ENCODE measurements around the gene SULT1A1.

The SULT1A1 gene

GRCh38 chr16:28589930-28590329 is 19.9 kb downstream of the SULT1A1 start:
- H3K4me3 Mint-ChIP-seq: no peak overlapping the region
- H3K9me3 Mint-ChIP-seq: no peaks in the 10 kb centered on the region
- peaks cover 27% of the 10 kb centered on the region for H3K36me3 Mint-ChIP-seq
- no peak overlapping the region for H3K27ac Mint-ChIP-seq
- ATAC-seq (ENCODE audit: low read depth): no peak
- no peaks in the 10 kb centered on the region for H3K27me3 Mint-ChIP-seq
- no peaks in the 10 kb centered on the region for H3K4me1 Mint-ChIP-seq
- no peak for DNase-seq (ENCODE audit: low spot score in 2 of 2)

GRCh38 chr16:28589069-28589468 is 20.8 kb downstream of the SULT1A1 start:
- no peaks in the 10 kb centered on the region for H3K9me3 Mint-ChIP-seq
- no peak overlapping the region for H3K27ac Mint-ChIP-seq
- no peak for DNase-seq (ENCODE audit: low spot score in 2 of 2)
- ATAC-seq (ENCODE audit: low read depth): no peak
- no peaks in the 10 kb centered on the region for H3K27me3 Mint-ChIP-seq
- no peak overlapping the region for H3K4me3 Mint-ChIP-seq
- H3K36me3 Mint-ChIP-seq: peaks cover 30% of the 10 kb centered on the region
- H3K4me1 Mint-ChIP-seq: no peaks in the 10 kb centered on the region

- Mint-ChIP-seq H3K27me3 (no peaks in the 10 kb centered on the region), H3K4me3 (no peak overlapping the region), H3K36me3 (peaks cover 39% of the 10 kb centered on the region), H3K27ac (no peak overlapping the region), H3K4me1 (no peaks in the 10 kb centered on the region), H3K9me3 (no peaks in the 10 kb centered on the region)
- DNase-seq (ENCODE audit: low spot score in 2 of 2): no peak
- no peak for ATAC-seq (ENCODE audit: low read depth)
These were observed 22.5 kb downstream of the SULT1A1 start for GRCh38 chr16:28587386-28587785.

GRCh38 chr16:28586466-28586865 is 23.4 kb downstream of the SULT1A1 start:
- Mint-ChIP-seq H3K4me1 (no peaks in the 10 kb centered on the region), H3K9me3 (no peaks in the 10 kb centered on the region), H3K27me3 (no peaks in the 10 kb centered on the region), H3K27ac (no peak overlapping the region), H3K4me3 (no peak overlapping the region), H3K36me3 (peaks cover 40% of the 10 kb centered on the region)
- no peak for ATAC-seq (ENCODE audit: low read depth)
- no peak for DNase-seq (ENCODE audit: low spot score in 2 of 2)

- no peak for ATAC-seq (ENCODE audit: low read depth)
- Mint-ChIP-seq H3K36me3 (peaks cover 36% of the 10 kb centered on the region), H3K27me3 (no peaks in the 10 kb centered on the region), H3K4me3 (no peak overlapping the region), H3K9me3 (no peaks in the 10 kb centered on the region), H3K4me1 (no peaks in the 10 kb centered on the region), H3K27ac (no peak overlapping the region)
- no peak for DNase-seq (ENCODE audit: low spot score in 2 of 2)
These were observed 24.2 kb downstream of the SULT1A1 start for GRCh38 chr16:28585674-28586073.

- peaks cover 30% of the 10 kb centered on the region for H3K36me3 Mint-ChIP-seq
- DNase-seq (ENCODE audit: low spot score in 2 of 2) (no peak), ATAC-seq (ENCODE audit: low read depth) (no peak)
- H3K4me1 Mint-ChIP-seq: no peaks in the 10 kb centered on the region
- no peaks in the 10 kb centered on the region for H3K27me3 Mint-ChIP-seq
- no peak overlapping the region for H3K4me3 Mint-ChIP-seq
- H3K9me3 Mint-ChIP-seq: no peaks in the 10 kb centered on the region
- no peak overlapping the region for H3K27ac Mint-ChIP-seq
These were observed 29.0 kb downstream of the SULT1A1 start for GRCh38 chr16:28580726-28581315.

- no peaks in the 10 kb centered on the region for H3K27me3 Mint-ChIP-seq
- H3K27ac Mint-ChIP-seq: no peak overlapping the region
- H3K9me3 Mint-ChIP-seq: no peaks in the 10 kb centered on the region
- no peak overlapping the region for H3K4me3 Mint-ChIP-seq
- no peak for DNase-seq (ENCODE audit: low spot score in 2 of 2)
- peaks cover 11% of the 10 kb centered on the region for H3K36me3 Mint-ChIP-seq
- H3K4me1 Mint-ChIP-seq: peaks cover 14% of the 10 kb centered on the region
- no peak for ATAC-seq (ENCODE audit: low read depth)
These were observed 34.3 kb downstream of the SULT1A1 start for GRCh38 chr16:28575446-28576109.

GRCh38 chr16:28574925-28575324 is 34.9 kb downstream of the SULT1A1 start:
- Mint-ChIP-seq H3K27me3 (no peaks in the 10 kb centered on the region), H3K36me3 (peaks cover 12% of the 10 kb centered on the region), H3K27ac (no peak overlapping the region), H3K4me3 (no peak overlapping the region), H3K4me1 (peaks cover 14% of the 10 kb centered on the region), H3K9me3 (no peaks in the 10 kb centered on the region)
- ATAC-seq (ENCODE audit: low read depth) (no peak), DNase-seq (ENCODE audit: low spot score in 2 of 2) (no peak)

GRCh38 chr16:28573738-28574718 is 35.8 kb downstream of the SULT1A1 start:
- no peaks in the 10 kb centered on the region for H3K9me3 Mint-ChIP-seq
- no peaks in the 10 kb centered on the region for H3K27me3 Mint-ChIP-seq
- H3K4me1 Mint-ChIP-seq: peaks cover 14% of the 10 kb centered on the region
- H3K4me3 Mint-ChIP-seq: no peak overlapping the region
- H3K27ac Mint-ChIP-seq: no peak overlapping the region
- no peak for ATAC-seq (ENCODE audit: low read depth)
- H3K36me3 Mint-ChIP-seq: peaks cover 10% of the 10 kb centered on the region
- DNase-seq (ENCODE audit: low spot score in 2 of 2): no peak

GRCh38 chr16:28572696-28573510 is 36.9 kb downstream of the SULT1A1 start:
- Mint-ChIP-seq H3K9me3 (no peaks in the 10 kb centered on the region), H3K27me3 (no peaks in the 10 kb centered on the region), H3K36me3 (peaks cover 8% of the 10 kb centered on the region), H3K4me1 (peaks cover 14% of the 10 kb centered on the region), H3K4me3 (no peak overlapping the region), H3K27ac (no peak overlapping the region)
- DNase-seq (ENCODE audit: low spot score in 2 of 2): no peak
- no peak for ATAC-seq (ENCODE audit: low read depth)

GRCh38 chr16:28569968-28570752 is 39.7 kb downstream of the SULT1A1 start:
- Mint-ChIP-seq H3K9me3 (peaks cover 6% of the 10 kb centered on the region), H3K36me3 (peaks cover 20% of the 10 kb centered on the region), H3K27ac (no peak overlapping the region), H3K4me1 (peaks cover 18% of the 10 kb centered on the region), H3K4me3 (no peak overlapping the region), H3K27me3 (no peaks in the 10 kb centered on the region)
- DNase-seq (ENCODE audit: low spot score in 2 of 2) (no peak), ATAC-seq (ENCODE audit: low read depth) (no peak)

- Mint-ChIP-seq H3K27me3 (no peaks in the 10 kb centered on the region), H3K27ac (no peak overlapping the region), H3K4me1 (peaks cover 18% of the 10 kb centered on the region), H3K9me3 (peaks cover 6% of the 10 kb centered on the region), H3K4me3 (no peak overlapping the region), H3K36me3 (peaks cover 21% of the 10 kb centered on the region)
- DNase-seq (ENCODE audit: low spot score in 2 of 2) (no peak), ATAC-seq (ENCODE audit: low read depth) (no peak)
These were observed 40.8 kb downstream of the SULT1A1 start for GRCh38 chr16:28569021-28569420.

- ATAC-seq (ENCODE audit: low read depth): no peak
- H3K36me3 Mint-ChIP-seq: peaks cover 18% of the 10 kb centered on the region
- no peak for DNase-seq (ENCODE audit: low spot score in 2 of 2)
- no peaks in the 10 kb centered on the region for H3K27me3 Mint-ChIP-seq
- peaks cover 6% of the 10 kb centered on the region for H3K9me3 Mint-ChIP-seq
- H3K4me3 Mint-ChIP-seq: no peak overlapping the region
- peaks cover 11% of the 10 kb centered on the region for H3K4me1 Mint-ChIP-seq
- no peak overlapping the region for H3K27ac Mint-ChIP-seq
These were observed 42.6 kb downstream of the SULT1A1 start for GRCh38 chr16:28567292-28567691.

Data from memory B cell (primary cell).